ENCODE data around the gene FXYD1. TPM values are rescaled to one million over a fixed set of nuclear protein-coding genes. Genes with fewer than 3 reads are reported as not detected.

Gene FXYD1
- polyA plus RNA-seq (2013, experiment 1 of 2), result 4.7 TPM
- polyA plus RNA-seq (2013, experiment 2 of 2), result 9.3 TPM

GRCh38 chr19:35138305-35138892 lies at the start of gene FXYD1:
Gene FXYD1 (plus strand): TSS chr19:35138824. CDS start chr19:35140080, 1,256 bp downstream.
- Histone ChIP-seq H3K36me3 (ENCODE audit: insufficient read depth, low read length) (no peaks in the 10 kb centered on the region), H3K4me1 (ENCODE audit: insufficient read depth, low read length) (peaks cover 3% of the 10 kb centered on the region; the same call in 1 of the 2 replicates)
- WGBS, result 78% methylated on average over 16 of the region's 18 CpGs

GRCh38 chr19:35089554-35089953 lies 49.1 kb upstream of the FXYD1 start:
- Histone ChIP-seq H3K4me3 (ENCODE audit: low read length) (no peak overlapping the region), H3K4me1 (ENCODE audit: insufficient read depth, low read length) (peaks cover 8% of the 10 kb centered on the region), H3K27ac (ENCODE audit: low read depth, low read length) (no peak overlapping the region), H3K9ac (ENCODE audit: low read depth, low read length) (no peak overlapping the region), H3K36me3 (ENCODE audit: insufficient read depth, low read length) (no peaks in the 10 kb centered on the region), H3K9me3 (ENCODE audit: insufficient read depth, low read depth, low read length) (no peaks in the 10 kb centered on the region), H3K27me3 (ENCODE audit: insufficient read depth, low read length) (no peaks in the 10 kb centered on the region; the same call in 1 of the 2 replicates)
- 90% methylated on average over 8 of the region's 8 CpGs for WGBS

More at GRCh38 chr19:35138305-35138892, at the start of gene FXYD1:
- Histone ChIP-seq H3K4me3 (ENCODE audit: low read length) (no peak within 1 kb of the TSS), H3K9me3 (ENCODE audit: insufficient read depth, low read depth, low read length) (no peaks in the 10 kb centered on the region), H3K27ac (ENCODE audit: low read depth, low read length) (no peak within 1 kb of the TSS), H3K9ac (ENCODE audit: low read depth, low read length) (no peak within 1 kb of the TSS), H3K27me3 (ENCODE audit: insufficient read depth, low read length) (peaks cover 17% of the 10 kb centered on the region)

- Histone ChIP-seq H3K4me3 (ENCODE audit: low read length) (no peak overlapping the region), H3K27ac (ENCODE audit: low read depth, low read length) (no peak overlapping the region), H3K27me3 (ENCODE audit: insufficient read depth, low read length) (no peaks in the 10 kb centered on the region; the same call in 1 of the 2 replicates), H3K9ac (ENCODE audit: low read depth, low read length) (no peak overlapping the region), H3K4me1 (ENCODE audit: insufficient read depth, low read length) (peaks cover 8% of the 10 kb centered on the region), H3K36me3 (ENCODE audit: insufficient read depth, low read length) (no peaks in the 10 kb centered on the region), H3K9me3 (ENCODE audit: insufficient read depth, low read depth, low read length) (no peaks in the 10 kb centered on the region)
- 75% methylated on average over 8 of the region's 9 CpGs for WGBS
Observed at GRCh38 chr19:35090160-35090505, 48.5 kb upstream of the FXYD1 start.

GRCh38 chr19:35090506-35091214 lies 48.0 kb upstream of the FXYD1 start:
- 39% methylated on average over 36 of the region's 36 CpGs for WGBS
- no peaks in the 10 kb centered on the region for H3K9me3 ChIP-seq (ENCODE audit: insufficient read depth, low read depth, low read length)
- H3K9ac ChIP-seq (ENCODE audit: low read depth, low read length), result peak overlapping the region; percentile 55
- no peaks in the 10 kb centered on the region for H3K36me3 ChIP-seq (ENCODE audit: insufficient read depth, low read length)
- peaks cover 8% of the 10 kb centered on the region for H3K4me1 ChIP-seq (ENCODE audit: insufficient read depth, low read length)
- H3K27ac ChIP-seq (ENCODE audit: low read depth, low read length), result peak overlapping the region; percentile 39; the same call in 1 of the 2 replicates
- no peaks in the 10 kb centered on the region; the same call in 1 of the 2 replicates for H3K27me3 ChIP-seq (ENCODE audit: insufficient read depth, low read length)
- peak overlapping the region; percentile 43 for H3K4me3 ChIP-seq (ENCODE audit: low read length)

DNA sequence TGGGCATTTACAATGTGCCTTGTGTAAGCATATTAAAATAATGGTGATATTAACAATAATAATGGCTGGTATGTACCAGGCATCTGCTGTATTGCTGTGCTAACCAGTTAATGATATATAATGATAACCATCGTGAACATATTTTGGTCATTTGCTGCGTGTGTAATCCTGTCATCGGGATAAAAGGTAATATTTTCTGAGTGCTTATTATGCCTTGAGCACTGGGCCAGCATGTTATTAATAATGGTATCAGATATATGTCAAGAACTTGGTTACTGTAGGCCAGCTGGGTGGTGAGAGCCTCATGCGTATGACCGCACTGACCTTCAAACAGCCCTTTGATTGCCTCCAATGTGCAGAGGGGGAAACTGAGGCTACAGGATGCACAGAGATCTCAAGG lies 45.2 kb upstream of the FXYD1 start:
- Histone ChIP-seq H3K4me1 (ENCODE audit: insufficient read depth, low read length) (peaks cover 8% of the 10 kb centered on the region), H3K4me3 (ENCODE audit: low read length) (no peak overlapping the region), H3K27me3 (ENCODE audit: insufficient read depth, low read length) (no peaks in the 10 kb centered on the region; the same call in 1 of the 2 replicates), H3K9me3 (ENCODE audit: insufficient read depth, low read depth, low read length) (no peaks in the 10 kb centered on the region), H3K27ac (ENCODE audit: low read depth, low read length) (no peak overlapping the region), H3K36me3 (ENCODE audit: insufficient read depth, low read length) (no peaks in the 10 kb centered on the region), H3K9ac (ENCODE audit: low read depth, low read length) (no peak overlapping the region)
- WGBS, result 97% methylated on average over 5 of the region's 5 CpGs

- WGBS, result 95% methylated on average over 11 of the region's 11 CpGs
- Histone ChIP-seq H3K4me3 (ENCODE audit: low read length) (no peak overlapping the region), H3K4me1 (ENCODE audit: insufficient read depth, low read length) (peaks cover 6% of the 10 kb centered on the region), H3K27me3 (ENCODE audit: insufficient read depth, low read length) (no peaks in the 10 kb centered on the region; the same call in 1 of the 2 replicates), H3K27ac (ENCODE audit: low read depth, low read length) (no peak overlapping the region), H3K9me3 (ENCODE audit: insufficient read depth, low read depth, low read length) (no peaks in the 10 kb centered on the region), H3K36me3 (ENCODE audit: insufficient read depth, low read length) (no peaks in the 10 kb centered on the region), H3K9ac (ENCODE audit: low read depth, low read length) (no peak overlapping the region)
Observed at GRCh38 chr19:35093941-35094647, 44.5 kb upstream of the FXYD1 start.

- H3K9me3 ChIP-seq (ENCODE audit: insufficient read depth, low read depth, low read length), result no peaks in the 10 kb centered on the region
- WGBS, result 95% methylated on average over 4 of the region's 4 CpGs
- H3K27me3 ChIP-seq (ENCODE audit: insufficient read depth, low read length), result no peaks in the 10 kb centered on the region; the same call in 1 of the 2 replicates
Observed at GRCh38 chr19:35094656-35095055, 44.0 kb upstream of the FXYD1 start.

DNA sequence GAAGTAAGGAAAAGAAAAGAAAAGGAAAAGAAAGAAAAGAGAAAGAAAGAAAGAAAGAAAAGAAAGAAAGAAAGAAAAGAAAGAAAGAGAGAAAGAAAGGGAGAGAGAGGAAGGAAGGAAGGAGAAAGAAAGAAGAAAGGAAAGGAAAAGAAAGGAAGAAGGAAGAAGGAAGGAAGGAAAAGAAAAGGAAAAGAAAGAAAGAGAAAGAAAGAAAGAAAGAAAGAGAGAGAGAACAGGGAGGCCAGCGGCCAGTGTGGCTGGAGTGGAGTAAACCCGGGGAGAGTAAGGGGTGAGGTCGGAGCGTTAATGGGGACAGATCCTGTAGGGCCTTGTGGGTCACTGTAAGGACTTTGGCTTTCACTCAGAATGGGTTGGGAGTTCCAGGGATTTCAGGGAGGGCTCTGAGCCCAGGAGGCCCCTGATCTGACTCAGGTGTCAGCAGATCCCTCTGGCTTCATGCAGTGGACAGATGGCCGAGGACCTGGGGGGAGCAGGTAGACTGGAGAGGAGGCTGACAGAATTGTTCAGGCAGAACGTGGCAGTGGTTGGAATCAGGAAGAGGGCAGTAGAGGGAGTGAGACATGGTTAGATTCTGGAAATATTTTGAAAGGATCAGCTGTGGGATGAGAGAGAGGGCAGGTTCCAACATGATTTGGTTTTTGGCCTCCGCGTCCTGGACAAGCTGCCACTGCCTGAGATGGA lies 42.8 kb upstream of the FXYD1 start:
- 82% methylated on average over 8 of the region's 8 CpGs for WGBS
- H3K27me3 ChIP-seq (ENCODE audit: insufficient read depth, low read length), result no peaks in the 10 kb centered on the region; the same call in 1 of the 2 replicates
- H3K9me3 ChIP-seq (ENCODE audit: insufficient read depth, low read depth, low read length), result no peaks in the 10 kb centered on the region
- no peak overlapping the region for H3K27ac ChIP-seq (ENCODE audit: low read depth, low read length)
- H3K4me1 ChIP-seq (ENCODE audit: insufficient read depth, low read length), result peaks cover under 1% of the 10 kb centered on the region; the same call in 1 of the 2 replicates
- H3K36me3 ChIP-seq (ENCODE audit: insufficient read depth, low read length), result no peaks in the 10 kb centered on the region
- no peak overlapping the region for H3K9ac ChIP-seq (ENCODE audit: low read depth, low read length)
- H3K4me3 ChIP-seq (ENCODE audit: low read length), result no peak overlapping the region

More at GRCh38 chr19:35094656-35095055, 44.0 kb upstream of the FXYD1 start:
- Histone ChIP-seq H3K4me3 (ENCODE audit: low read length) (no peak overlapping the region), H3K27ac (ENCODE audit: low read depth, low read length) (no peak overlapping the region), H3K9ac (ENCODE audit: low read depth, low read length) (no peak overlapping the region), H3K4me1 (ENCODE audit: insufficient read depth, low read length) (peaks cover 6% of the 10 kb centered on the region), H3K36me3 (ENCODE audit: insufficient read depth, low read length) (no peaks in the 10 kb centered on the region)

- Histone ChIP-seq H3K27me3 (ENCODE audit: insufficient read depth, low read length) (no peaks in the 10 kb centered on the region), H3K27ac (ENCODE audit: low read depth, low read length) (no peak overlapping the region), H3K4me1 (ENCODE audit: insufficient read depth, low read length) (no peaks in the 10 kb centered on the region), H3K4me3 (ENCODE audit: low read length) (no peak overlapping the region), H3K9me3 (ENCODE audit: insufficient read depth, low read depth, low read length) (no peaks in the 10 kb centered on the region), H3K9ac (ENCODE audit: low read depth, low read length) (no peak overlapping the region), H3K36me3 (ENCODE audit: insufficient read depth, low read length) (no peaks in the 10 kb centered on the region)
- WGBS, result 94% methylated on average over 29 of the region's 29 CpGs
Observed at GRCh38 chr19:35098413-35099049, 40.1 kb upstream of the FXYD1 start.

GRCh38 chr19:35099155-35099896 lies 39.3 kb upstream of the FXYD1 start:
- H3K4me3 ChIP-seq (ENCODE audit: low read length), result no peak overlapping the region
- H3K27me3 ChIP-seq (ENCODE audit: insufficient read depth, low read length), result no peaks in the 10 kb centered on the region
- no peak overlapping the region for H3K9ac ChIP-seq (ENCODE audit: low read depth, low read length)
- no peaks in the 10 kb centered on the region for H3K4me1 ChIP-seq (ENCODE audit: insufficient read depth, low read length)
- H3K9me3 ChIP-seq (ENCODE audit: insufficient read depth, low read depth, low read length), result no peaks in the 10 kb centered on the region
- WGBS, result 92% methylated on average over 21 of the region's 21 CpGs
- H3K27ac ChIP-seq (ENCODE audit: low read depth, low read length), result no peak overlapping the region
- no peaks in the 10 kb centered on the region for H3K36me3 ChIP-seq (ENCODE audit: insufficient read depth, low read length)

Data from HUES64 (cell line).